ENCODE data around the gene GCH1.

DNA sequence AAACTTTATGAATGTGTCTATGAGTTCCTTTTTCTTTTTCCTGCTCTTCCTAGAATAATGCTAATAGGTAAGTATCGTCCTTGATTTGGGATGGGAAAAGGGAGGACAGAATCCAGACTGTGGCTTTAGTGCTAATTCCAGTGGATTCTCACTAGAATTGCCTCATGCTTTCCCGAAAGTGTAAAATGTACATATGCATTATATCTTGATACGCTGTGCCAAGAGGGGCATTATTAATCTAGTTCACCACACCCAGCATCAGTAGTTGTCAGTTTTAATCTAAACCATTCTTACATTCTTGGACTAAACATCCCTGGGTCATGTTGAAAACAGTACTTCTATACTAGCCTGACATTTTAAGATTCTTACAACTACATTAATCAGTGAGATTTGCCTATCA, 49.3 kb downstream of the GCH1 start:
- TF ChIP-seq GATA2 (IDR thresholded peaks at IDR 0.05; ENCODE audit: low read depth, low read length) (no peak), GATA3 (IDR thresholded peaks at IDR 0.05; ENCODE audit: low read depth, low read length) (no peak)
